T47D (cell line): ENCODE results near the gene RICTOR.
"Not testable (repeated sequence)": the region's sequence is repeated elsewhere in the genome, so short reads cannot be mapped to it uniquely, and the experiment has no call there.

Experiments
- DNase-seq, 2 experiments: peaks; one replicate each; pipeline versions ENCODE4 v3.0.0 to v3.0.0-alpha.2; 2011 to 2012; ENCODE audit warnings: low read depth in 1 of 2, low spot score in 1 of 2
- JUND ChIP-seq: IDR thresholded peaks from 2 replicates; pipeline ENCODE4 v1.6.1; 2012; ENCODE audit warnings: low read depth
- in situ Hi-C: cut with HindIII; loops from 2 replicates; pipeline ENCODE4 v1.10.0; 2016; ENCODE audit warnings: low sequenced_read_pairs, low pct_unique_long_range_greater_than_20kb

Gene RICTOR

DNA sequence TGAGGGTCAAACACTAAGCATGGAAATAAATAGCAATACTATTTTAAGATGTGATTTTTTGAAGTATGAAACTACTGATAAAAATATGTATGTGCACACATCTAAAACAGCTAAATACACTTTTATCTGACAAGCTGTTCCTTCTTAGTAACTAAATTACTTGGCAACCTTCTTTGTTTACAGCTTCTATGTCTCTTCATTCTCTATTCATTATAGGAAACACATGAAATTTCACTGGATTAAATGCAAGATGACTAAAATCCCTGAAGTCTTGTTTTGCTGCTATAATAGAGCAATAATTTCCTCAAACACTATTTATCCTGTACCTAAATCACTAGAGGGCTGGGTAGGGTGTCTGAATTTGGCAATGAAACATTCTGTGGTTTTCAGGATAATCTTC is 11.7 kb downstream of the RICTOR start:
- TF ChIP-seq JUND: no peak
- in situ Hi-C loops: no loop called here
- DNase-seq: no peak

DNA sequence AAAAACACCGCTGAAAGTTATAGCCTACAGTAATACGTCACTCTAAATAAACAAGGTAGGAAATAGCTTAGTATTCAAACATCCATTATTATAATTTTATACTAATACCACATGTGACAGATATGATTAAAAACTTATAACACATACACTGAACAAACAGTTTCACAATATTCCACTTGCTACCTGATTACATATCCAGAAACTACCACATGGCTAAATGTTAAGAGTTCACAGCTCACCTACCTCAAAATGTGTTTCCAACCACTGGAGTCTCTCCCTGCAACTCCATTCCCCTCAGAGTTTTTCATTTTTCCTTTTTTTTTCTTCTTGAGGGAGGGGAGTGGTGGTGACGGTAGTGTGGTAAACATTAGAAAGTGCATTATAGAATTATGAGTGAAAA is 12.1 kb downstream of the RICTOR start:
- in situ Hi-C loops: no loop called here
- no peak for DNase-seq
- no peak for TF ChIP-seq JUND

DNA sequence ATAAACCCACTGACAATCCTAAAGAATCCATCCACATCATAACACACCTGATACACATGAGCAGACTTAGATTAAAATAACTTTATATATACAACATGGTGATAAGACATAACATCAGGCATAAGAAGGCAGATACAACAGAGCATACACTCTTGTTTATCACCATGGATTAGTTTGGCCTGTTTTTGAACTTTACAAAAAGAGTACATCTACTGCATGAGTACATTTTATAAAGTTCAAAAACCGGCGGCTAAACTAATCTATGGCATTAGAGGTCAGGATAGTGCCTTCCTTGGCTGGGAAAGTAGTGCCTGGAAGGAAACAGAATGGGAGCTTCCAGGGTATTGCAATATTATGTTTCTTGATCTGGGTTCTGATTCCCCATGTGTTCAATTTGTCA is 15.1 kb downstream of the RICTOR start:
- TF ChIP-seq JUND: no peak
- in situ Hi-C loops: no loop called here
- no peak for DNase-seq

DNA sequence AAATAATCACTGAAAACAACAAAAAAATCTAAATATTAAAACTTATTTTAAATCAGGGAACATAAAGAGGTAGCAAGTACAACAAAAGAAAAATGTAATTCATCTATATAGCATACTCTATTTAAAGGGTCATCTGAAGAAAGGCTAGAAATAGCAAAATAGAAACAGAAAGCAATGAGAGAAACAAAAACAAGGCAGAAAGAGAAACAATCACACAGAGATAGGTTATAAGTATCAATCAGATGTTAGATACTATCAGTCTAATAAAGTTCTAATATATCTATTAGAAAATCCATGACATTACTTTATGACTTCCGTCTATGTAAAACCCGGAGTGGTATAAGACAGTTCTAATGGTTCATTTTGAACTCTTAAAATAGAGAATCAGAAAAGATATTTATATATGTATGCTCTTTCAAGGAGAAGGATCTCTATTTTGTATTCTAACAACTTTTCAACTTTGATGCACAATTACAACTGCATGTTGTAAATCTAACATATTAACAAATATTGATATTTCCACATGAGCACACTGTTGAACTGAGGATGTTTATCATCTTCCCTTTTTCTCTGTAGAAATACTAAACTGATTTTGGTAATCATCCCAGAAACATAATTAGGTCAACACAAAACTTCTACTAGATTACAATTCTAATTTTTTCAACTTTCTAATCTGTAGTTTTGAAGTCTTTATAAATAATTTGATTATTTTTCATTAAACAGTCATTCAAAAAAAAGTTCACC is 15.8 kb downstream of the RICTOR start:
- TF ChIP-seq JUND: no peak
- in situ Hi-C loops: no loop called here
- no peak for DNase-seq

DNA sequence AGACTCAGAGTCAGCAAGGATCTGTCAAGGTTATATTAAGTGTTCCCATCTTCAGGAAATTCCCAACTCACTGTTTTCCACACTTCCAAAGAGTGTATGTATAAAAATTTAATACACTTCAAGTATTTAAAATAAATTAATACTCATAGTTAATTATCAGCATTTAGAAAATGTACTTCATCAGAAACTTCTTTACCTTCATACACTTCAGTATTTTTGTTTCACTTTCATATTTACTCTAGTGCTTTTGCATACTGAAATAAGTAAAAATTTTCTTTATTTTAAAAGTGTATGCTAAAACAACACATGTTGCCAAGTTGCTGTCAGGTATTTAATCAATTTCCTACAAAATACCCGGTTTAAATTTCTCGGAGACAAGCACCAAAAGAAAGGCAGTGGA is 16.5 kb downstream of the RICTOR start:
- DNase-seq: no peak
- no peak for TF ChIP-seq JUND
- in situ Hi-C loops: no loop called here

DNA sequence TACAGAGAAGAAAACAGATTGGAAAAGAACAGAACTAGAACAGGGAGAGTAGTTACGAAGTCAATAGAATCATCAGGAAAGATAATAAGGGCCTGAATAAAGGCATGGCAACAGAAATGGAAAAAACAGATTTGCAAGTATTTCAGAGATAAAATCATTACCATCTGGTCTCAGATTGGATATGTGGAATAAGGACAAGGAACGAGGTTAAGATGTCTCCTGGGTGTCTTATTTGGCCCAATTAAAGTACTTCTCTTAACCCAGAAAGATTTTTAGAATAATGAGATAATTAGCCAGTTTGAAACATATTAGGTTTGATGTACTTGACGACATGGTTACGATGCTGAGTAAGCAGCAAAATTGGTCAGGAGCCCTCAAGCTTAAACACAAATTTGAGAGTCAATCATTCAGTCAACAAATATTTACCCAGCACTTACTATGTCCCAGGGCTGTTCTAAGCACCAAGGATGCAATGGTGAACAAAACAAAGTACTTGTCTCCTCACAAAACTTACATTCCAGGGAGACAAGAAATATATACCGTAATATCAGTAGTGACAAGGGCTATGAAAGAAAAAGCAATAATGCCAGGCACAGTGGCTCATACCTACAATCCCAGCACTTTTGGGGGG is 18.3 kb downstream of the RICTOR start:
- no peak for TF ChIP-seq JUND
- in situ Hi-C loops: no loop called here
- peak in 1 of 2 experiments; percentile 53 for DNase-seq

DNA sequence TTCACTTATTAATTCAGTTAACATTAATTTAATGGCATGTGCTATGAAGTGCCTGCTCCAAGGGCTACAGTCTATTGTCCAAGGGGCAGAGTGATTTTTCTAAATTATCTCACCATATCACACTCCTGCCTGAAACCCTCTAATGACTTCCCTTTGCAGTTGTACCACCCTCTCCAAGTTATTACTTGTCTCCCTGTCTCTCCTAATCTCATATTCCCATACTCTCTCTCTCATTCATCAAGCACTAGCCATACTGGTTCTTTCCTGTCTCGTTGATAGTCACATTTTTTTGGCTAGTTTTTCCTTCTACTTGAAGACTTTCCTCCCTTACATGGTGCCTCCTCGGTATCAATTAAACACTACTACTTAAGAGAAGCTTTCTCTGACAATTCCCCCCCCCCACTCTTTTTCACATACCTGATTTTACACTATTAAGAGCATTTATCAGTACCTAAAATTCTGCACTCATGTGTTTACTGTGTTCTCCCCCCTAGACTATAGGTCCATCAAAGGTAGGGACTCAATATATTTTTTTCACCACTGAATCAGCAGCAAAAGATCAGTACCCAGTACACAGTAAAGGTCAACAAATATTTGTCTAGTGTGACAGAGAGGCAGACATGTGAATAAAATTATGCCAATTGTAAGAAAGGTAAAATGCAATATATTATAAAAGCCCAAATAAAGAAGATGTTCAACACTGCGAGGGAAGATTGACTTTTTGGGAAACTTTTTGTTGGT is 19.0 kb downstream of the RICTOR start:
- TF ChIP-seq JUND: no peak
- DNase-seq: no peak
- in situ Hi-C loops: no loop called here

DNA sequence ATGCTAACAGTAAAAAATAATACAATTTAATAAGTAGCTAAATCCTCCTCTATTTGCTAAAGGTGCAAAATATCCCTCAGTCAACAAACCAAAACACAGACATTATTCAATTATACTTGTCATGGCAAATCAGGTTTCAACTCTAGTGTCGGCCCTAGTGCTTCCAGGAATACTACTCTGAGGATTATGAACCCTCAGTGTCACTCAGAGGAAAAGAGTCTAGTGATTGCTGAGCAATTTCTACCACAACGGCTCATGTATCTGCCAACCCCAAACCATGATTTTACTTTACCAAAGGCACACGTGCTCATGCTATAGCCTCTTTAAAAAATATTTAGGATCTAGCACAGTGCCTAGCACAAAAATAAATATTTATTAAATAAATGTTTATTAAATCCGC is 21.0 kb downstream of the RICTOR start:
- no peak for DNase-seq
- in situ Hi-C loops: no loop called here
- TF ChIP-seq JUND: no peak

DNA sequence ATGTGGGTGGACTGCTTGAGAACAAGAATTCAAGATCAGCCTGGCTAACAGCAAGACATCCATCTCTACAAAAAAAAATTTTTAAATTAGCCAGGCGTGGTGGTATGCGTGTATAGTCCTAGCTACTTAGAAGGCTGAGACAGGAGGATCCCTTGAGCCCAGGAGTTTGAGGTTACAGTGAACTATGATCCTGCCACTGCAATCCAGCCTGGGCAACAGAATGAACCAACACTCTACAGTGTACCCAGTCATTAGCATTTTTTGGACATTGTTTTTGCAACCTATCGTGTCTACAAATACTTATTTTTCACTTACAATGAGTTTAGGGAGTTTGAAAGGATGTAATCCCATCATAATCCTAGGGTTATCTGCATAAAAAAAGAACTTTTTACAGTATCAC is 22.1 kb downstream of the RICTOR start:
- in situ Hi-C loops: no loop called here
- no peak for TF ChIP-seq JUND
- no peak for DNase-seq

DNA sequence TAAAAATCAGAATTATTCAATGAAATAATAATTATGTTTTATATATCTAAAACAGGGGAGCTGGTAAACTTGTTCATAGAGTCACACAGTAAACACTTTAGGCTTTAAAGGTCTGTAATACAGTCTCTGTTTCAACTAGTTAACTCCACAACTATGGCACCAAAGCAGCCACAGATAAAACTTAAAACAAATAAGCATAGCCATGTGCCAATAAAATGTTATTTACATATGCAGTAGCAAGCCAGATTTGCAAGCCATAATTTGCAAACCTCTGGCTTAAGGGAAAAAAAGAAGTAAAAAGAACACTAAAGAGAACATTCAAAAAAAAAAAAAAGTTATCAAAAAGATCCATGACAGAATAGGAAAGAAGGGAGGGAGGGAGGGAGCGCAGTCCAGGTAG is 24.9 kb downstream of the RICTOR start:
- peak in 1 of 2 experiments; percentile 7 for DNase-seq
- in situ Hi-C loops: no loop called here
- no peak for TF ChIP-seq JUND

DNA sequence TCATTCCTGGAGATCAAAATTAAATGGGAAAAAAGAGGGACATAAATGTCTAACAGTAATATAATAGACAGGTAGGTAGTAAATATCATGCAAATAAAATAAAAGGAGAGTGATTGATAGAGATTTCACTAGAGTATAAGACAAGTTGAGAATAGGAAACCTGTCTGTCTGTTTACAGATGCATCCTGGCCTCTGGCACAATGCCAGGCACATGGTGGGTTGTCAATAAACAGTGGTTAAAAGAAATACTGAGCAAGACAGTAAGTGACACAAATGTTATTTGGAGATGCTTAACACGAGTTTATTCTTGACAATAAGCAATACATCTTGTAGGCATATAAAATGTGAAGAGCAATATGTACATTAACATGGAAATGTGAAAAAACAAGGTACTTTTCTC is 33.3 kb downstream of the RICTOR start:
- TF ChIP-seq JUND: no peak
- peak in 1 of 2 experiments; percentile 16 for DNase-seq

DNA sequence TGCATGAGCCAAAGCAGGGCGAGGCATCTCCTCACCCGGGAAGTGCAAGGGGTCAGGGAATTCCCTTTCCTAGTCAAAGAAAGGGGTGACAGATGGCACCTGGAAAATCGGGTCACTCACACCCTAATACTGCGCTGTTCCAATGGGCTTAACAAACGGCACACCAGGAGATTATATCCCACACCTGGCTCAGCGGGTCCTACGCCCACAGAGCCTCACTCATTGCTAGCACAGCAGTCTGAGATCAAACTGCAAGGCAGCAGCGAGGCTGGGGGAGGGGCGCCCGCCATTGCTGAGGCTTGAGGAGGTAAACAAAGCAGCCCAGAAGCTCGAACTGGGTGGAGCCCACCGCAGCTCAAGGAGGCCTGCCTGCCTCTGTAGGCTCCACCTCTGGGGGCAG is 39.7 kb downstream of the RICTOR start:
- in situ Hi-C loops, DNase-seq: not testable (repeated sequence)

More for the DNA sequence above, 33.3 kb downstream of the RICTOR start:
- in situ Hi-C loops: no loop called here

DNA sequence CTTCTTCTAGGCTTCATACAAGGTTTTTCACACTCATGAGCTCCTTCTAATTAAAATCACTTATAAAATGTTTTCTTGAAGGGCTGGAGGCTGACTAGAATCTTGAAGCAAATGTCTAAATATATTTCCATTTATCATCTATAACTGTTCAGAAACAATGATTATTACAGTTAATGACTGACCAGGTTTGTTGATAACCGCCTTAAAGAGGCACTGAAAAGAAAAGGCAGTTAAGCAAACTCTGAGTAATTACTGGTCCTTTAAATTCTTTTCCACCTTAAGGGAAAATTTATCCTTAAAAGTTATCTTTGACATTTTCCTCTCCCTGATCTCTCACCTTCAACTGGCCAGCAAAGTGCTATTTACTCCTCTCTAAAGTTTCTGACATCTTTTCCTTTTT is 43.2 kb downstream of the RICTOR start:
- DNase-seq: no peak
- TF ChIP-seq JUND: no peak
- in situ Hi-C loops: no loop called here

DNA sequence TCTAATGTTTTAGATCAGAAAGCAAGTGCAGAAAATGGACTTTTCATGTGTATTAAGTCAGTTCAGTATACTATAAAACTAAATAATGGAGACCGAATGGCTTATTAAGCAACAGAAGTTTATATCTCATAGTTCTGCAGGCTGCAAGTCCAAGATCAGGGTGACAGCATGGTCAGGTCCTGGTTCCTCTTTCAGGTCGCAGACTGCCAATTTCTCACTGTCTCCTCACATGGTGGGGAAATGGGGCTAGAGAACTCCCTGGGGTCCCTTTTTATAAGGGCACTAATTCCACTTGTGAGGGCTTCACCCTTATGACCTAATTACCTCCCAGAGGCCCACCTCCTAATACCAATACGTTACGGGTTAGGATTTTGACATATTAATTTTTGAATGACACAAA is 48.7 kb downstream of the RICTOR start:
- DNase-seq: no peak
- in situ Hi-C loops: no loop called here
- no peak for TF ChIP-seq JUND
